Osteoblast (primary cell): ENCODE data around the gene OASL. TPM values are rescaled to one million over a fixed set of nuclear protein-coding genes. Genes with fewer than 3 reads are reported as not detected.

ENCODE experiments used
- DNase-seq: peaks from one replicate; pipeline ENCODE4 v3.0.0; 2011; ENCODE audit warnings: low spot score, mixed read lengths; ENCODE audit not compliant: insufficient read length; ENCODE audit errors: missing footprints
- H2AFZ ChIP-seq: 2 replicates; pipeline ENCODE4 v1.6.0; 2011; ENCODE audit warnings: mild to moderate bottlenecking, low read length
- H3K27ac ChIP-seq: 2 replicates; pipeline ENCODE4 v1.5.1; 2011; ENCODE audit warnings: mild to moderate bottlenecking, low read depth, low read length, moderate library complexity
- H3K27me3 ChIP-seq: 2 replicates; pipeline ENCODE4 v1.6.0; 2012; ENCODE audit warnings: mild to moderate bottlenecking, control low read depth, inconsistent platforms, low read length, moderate library complexity; ENCODE audit not compliant: insufficient read depth
- H3K36me3 ChIP-seq: 2 replicates; pipeline ENCODE4 v1.5.1; 2011; ENCODE audit warnings: mild to moderate bottlenecking, low read length, control low read depth, moderate library complexity; ENCODE audit not compliant: insufficient read depth
- H3K4me1 ChIP-seq: 2 replicates; pipeline ENCODE4 v1.5.1; 2011; ENCODE audit warnings: mild to moderate bottlenecking, low read length, control low read depth, moderate library complexity; ENCODE audit not compliant: insufficient read depth
- H3K4me2 ChIP-seq: 2 replicates; pipeline ENCODE4 v1.6.0; 2011; ENCODE audit warnings: mild to moderate bottlenecking, low read length; ENCODE audit not compliant: insufficient read depth
- H3K4me3 ChIP-seq: fragments of 200-600 bp; sonication (generic); 3 replicates; pipeline ENCODE4 v1.5.1; 2012; ENCODE audit warnings: mild to moderate bottlenecking, low read length, inconsistent platforms; ENCODE audit not compliant: insufficient read depth
- H3K79me2 ChIP-seq: 2 replicates; pipeline ENCODE4 v1.6.0; 2012; ENCODE audit warnings: mild to moderate bottlenecking, low read length, control low read depth, inconsistent platforms; ENCODE audit not compliant: insufficient read depth
- H3K9me3 ChIP-seq: 2 replicates; pipeline ENCODE4 v1.5.1; 2011; ENCODE audit warnings: low read depth, low read length, control low read depth
- H4K20me1 ChIP-seq: 2 replicates; pipeline ENCODE4 v1.6.0; 2012; ENCODE audit warnings: mild to moderate bottlenecking, low read length, control low read depth; ENCODE audit not compliant: insufficient read depth
- CTCF ChIP-seq: IDR thresholded peaks from 2 replicates; pipeline ENCODE4 v1.5.1; 2011; ENCODE audit warnings: mild to moderate bottlenecking, low read depth, low read length, moderate library complexity; ENCODE audit errors: extremely low read depth
- total RNA-seq: library from RNA; depleted of rRNA; stranded (reverse); fragments of >200 nt; gene quantifications from 2 replicates; pipeline ENCODE4 v1.2.3, GENCODE V29; 2012

OASL gene
- total RNA-seq, 1 donor: 0.72 TPM

- Histone ChIP-seq H3K27ac (no peak overlapping the region), H2AFZ (no peak overlapping the region), H3K27me3 (no peaks in the 10 kb centered on the region), H3K4me1 (no peaks in the 10 kb centered on the region), H4K20me1 (no peaks in the 10 kb centered on the region), H3K9me3 (no peaks in the 10 kb centered on the region), H3K36me3 (peaks cover 34% of the 10 kb centered on the region), H3K79me2 (peaks cover 2% of the 10 kb centered on the region), H3K4me3 (no peak overlapping the region), H3K4me2 (no peak overlapping the region)
- DNase-seq: no peak
- peak; percentile 50 for TF ChIP-seq CTCF
These were observed 29.3 kb downstream of the OASL start for GRCh38 chr12:121009741-121010140.

DNA sequence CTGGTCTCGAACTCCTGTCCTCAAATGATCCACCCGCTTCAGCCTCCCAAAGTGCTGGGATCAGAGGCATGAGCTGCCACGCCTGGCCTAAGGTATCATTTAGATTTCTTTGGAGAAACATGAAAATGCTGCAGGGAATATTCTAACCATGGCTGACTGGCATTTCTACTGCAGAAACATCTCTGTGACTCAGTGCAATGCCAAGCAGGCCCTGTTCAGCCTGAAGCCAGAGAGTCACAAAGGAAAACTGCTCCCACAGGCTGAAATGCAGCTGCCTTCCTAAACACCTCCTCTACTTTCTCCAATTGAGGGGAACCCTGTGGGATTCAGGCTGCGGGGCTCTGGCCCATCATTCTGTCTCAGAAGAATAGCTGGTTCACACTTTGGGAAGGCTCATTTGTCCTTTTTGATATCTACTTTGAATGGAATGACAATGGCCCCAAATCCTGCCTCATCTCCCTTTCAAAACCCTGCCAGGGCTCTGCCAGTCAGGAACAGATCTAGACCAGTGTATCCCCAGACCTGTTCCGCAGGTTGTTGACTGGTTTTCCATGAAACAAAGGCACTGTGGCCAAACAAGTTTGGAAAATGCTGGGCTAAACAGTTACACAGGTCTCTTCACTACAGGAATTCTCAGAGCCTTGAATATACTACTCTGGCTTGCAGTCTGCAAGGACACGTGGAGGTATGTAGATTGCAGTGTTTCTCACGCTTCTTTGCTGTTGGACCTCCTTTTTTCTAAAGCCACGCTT lies 30.5 kb downstream of the OASL start:
- no peak overlapping the region for H3K4me3 ChIP-seq
- H3K4me2 ChIP-seq: no peak overlapping the region
- H3K79me2 ChIP-seq: no peaks in the 10 kb centered on the region
- H3K9me3 ChIP-seq: no peaks in the 10 kb centered on the region
- H4K20me1 ChIP-seq: no peaks in the 10 kb centered on the region
- no peak overlapping the region for H3K27ac ChIP-seq
- H3K4me1 ChIP-seq: no peaks in the 10 kb centered on the region
- peaks cover 46% of the 10 kb centered on the region for H3K36me3 ChIP-seq
- H2AFZ ChIP-seq: no peak overlapping the region
- DNase-seq: no peak
- H3K27me3 ChIP-seq: no peaks in the 10 kb centered on the region
- TF ChIP-seq CTCF: no peak

DNA sequence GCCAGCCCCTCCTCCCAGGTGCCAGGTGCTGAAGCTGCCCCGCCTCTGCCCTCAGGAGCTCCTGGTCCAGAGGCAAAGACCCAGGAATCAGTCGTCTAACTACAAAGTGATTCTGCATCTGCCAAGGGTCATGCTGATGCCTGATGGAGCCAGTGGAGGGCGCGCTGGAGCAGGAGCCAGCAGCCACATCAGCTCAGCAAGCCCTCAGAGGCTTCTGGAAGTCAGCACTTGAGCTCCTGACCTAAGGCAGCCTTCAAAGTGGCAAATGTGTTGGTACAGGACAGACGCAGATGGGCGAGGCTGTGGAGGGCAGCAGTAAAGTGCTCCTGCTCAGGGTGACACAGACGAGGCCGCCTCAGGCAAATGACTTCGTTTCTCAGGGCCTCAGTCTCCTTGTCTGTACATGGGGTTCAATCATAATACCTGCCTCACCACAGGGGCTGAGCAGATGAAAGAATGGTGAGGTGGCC lies 33.7 kb downstream of the OASL start:
- no peak overlapping the region for H3K4me3 ChIP-seq
- H3K4me2 ChIP-seq: no peak overlapping the region
- TF ChIP-seq CTCF: peak; percentile 78
- no peaks in the 10 kb centered on the region for H3K27me3 ChIP-seq
- H4K20me1 ChIP-seq: no peaks in the 10 kb centered on the region
- peak; percentile 91 for DNase-seq
- H3K9me3 ChIP-seq: no peaks in the 10 kb centered on the region
- H3K27ac ChIP-seq: no peak overlapping the region
- no peak overlapping the region for H2AFZ ChIP-seq
- H3K36me3 ChIP-seq: peaks cover 44% of the 10 kb centered on the region
- H3K79me2 ChIP-seq: no peaks in the 10 kb centered on the region
- no peaks in the 10 kb centered on the region for H3K4me1 ChIP-seq

DNA sequence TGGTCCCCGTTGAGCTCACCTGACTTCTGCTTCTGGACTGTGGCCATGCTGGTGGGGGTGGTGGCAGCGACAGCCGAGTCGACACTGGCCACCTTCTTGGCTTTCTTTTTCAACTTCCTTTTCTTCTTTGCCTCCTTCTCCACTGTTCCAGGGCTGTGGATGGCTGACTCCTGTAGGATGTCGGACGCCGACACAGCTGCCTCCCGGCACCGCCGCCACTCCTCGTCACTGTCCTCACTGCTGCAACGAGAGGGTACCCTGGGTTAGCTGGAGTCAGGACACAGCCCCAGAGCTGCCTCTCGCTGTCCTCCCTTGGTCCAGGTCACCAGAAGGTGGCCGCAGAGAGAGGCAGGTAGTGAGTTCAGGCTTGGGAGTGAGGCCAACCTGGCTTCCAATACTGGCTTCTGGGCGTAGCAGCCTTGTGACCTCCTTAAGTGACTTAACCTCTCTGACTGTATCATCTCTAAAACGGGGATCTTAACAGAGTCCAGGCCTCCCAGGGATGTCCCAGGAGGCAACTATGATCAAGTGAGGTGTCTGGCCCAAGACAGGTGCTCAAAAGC lies 34.7 kb downstream of the OASL start:
- H4K20me1 ChIP-seq: no peaks in the 10 kb centered on the region
- H3K9me3 ChIP-seq: no peaks in the 10 kb centered on the region
- no peaks in the 10 kb centered on the region for H3K79me2 ChIP-seq
- peaks cover 5% of the 10 kb centered on the region for H3K4me1 ChIP-seq
- no peak for TF ChIP-seq CTCF
- H3K27ac ChIP-seq: no peak overlapping the region
- no peak for DNase-seq
- peaks cover 35% of the 10 kb centered on the region for H3K36me3 ChIP-seq
- H2AFZ ChIP-seq: no peak overlapping the region
- no peaks in the 10 kb centered on the region for H3K27me3 ChIP-seq
- H3K4me3 ChIP-seq: no peak overlapping the region
- no peak overlapping the region for H3K4me2 ChIP-seq
